Measurements from ENCODE around the gene SLC4A5. TPM values are rescaled to one million over a fixed set of nuclear protein-coding genes. Genes with fewer than 3 reads are reported as not detected.

Gene SLC4A5
- polyA plus RNA-seq, 1 donor = 1.5 TPM

DNA sequence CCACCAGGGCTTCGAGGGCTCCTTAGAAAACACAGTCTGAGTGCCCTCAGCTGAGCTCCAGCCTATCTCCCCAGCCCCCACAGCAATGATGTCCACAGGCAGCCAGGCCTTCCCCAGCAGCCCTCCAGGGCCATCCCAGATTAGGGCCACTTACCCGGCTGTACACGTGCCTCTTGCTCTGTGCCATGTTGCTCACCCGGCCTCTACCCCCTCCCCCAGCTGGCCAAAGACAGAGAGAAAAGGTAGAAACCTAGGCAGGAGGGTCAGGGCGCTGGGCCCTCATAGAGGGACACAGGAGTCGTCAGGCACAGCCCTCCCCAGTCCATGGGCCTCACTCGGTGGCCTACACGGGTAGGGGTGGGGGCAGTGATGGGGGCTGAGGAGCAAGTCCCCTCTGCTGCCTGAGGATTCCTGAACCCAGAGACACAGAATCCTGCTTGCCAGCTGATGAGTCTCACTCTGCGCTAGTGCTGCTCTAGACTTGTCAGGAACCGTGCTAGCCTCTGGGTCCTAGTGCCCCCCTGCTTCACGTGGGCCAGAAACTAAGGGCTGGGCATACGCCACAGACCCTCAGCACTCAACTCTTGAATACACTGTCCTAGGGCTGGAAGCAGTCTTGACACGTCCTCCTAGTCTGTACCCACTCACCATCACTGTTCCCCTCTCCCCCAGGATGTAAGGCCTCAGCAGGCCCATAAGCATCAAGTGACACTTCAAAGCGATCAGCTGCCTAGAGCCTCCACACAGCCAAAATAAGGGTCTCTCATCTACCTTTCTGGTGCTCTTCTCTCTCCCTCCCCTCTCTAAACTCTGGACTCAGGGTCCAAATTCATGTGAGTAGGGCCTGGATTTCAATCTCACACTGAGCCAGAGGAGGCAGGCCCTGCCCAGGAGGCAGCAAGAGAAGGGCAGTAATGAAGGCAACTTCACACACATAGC, 36.9 kb upstream of the SLC4A5 start, which contains the start of gene DCTN1:
Gene DCTN1 (minus strand): TSS at position 461 of the 939 bp plus-strand sequence. CDS start 274 bp downstream, at position 187.
- H3K4me1 ChIP-seq (ENCODE audit: control insufficient read depth, insufficient read depth, low read length) = peaks cover 5% of the 10 kb centered on the region
- H3K9me3 ChIP-seq (ENCODE audit: control insufficient read depth, low read depth, low read length) = no peaks in the 10 kb centered on the region
- H3K4me3 ChIP-seq (ENCODE audit: low read length) = no peak within 1 kb of the TSS
- WGBS (ENCODE audit: insufficient coverage, low lambda C conversion rate) = no CpG with 5 or more reads among the region's 14 CpGs
- peak; percentile 26 to 42 for DNase-seq
- peaks cover 32% of the 10 kb centered on the region for H3K36me3 ChIP-seq (ENCODE audit: control insufficient read depth, insufficient read depth, low read length)
- H3K27ac ChIP-seq (ENCODE audit: low read length) = no peak within 1 kb of the TSS
- H3K27me3 ChIP-seq (ENCODE audit: control insufficient read depth, insufficient read depth, low read length) = no peaks in the 10 kb centered on the region

DNA sequence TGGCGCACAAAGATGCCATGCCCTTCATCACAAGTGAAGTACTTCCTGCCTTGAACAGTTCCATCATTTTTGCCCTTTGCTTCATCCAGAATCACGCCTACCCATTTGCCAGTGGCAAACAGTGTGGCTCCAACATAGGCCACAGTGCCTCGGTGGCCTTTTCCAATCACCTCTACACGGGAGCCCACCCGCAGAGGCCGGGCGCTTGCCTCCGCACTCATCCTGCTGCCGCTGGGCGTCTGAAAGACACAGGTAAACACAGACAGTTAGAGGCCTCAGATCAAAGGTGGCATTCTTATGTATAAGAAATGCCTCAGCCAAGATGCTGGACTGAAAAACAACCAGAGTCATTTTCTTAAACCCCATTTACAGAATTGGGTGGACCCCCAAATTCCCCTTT, 34.8 kb upstream of the SLC4A5 start:
- WGBS (ENCODE audit: insufficient coverage, low lambda C conversion rate) = no CpG with 5 or more reads among the region's 10 CpGs
- Histone ChIP-seq H3K9me3 (ENCODE audit: control insufficient read depth, low read depth, low read length) (no peaks in the 10 kb centered on the region), H3K4me1 (ENCODE audit: control insufficient read depth, insufficient read depth, low read length) (peaks cover 15% of the 10 kb centered on the region), H3K27me3 (ENCODE audit: control insufficient read depth, insufficient read depth, low read length) (no peaks in the 10 kb centered on the region), H3K27ac (ENCODE audit: low read length) (no peak overlapping the region), H3K4me3 (ENCODE audit: low read length) (no peak overlapping the region), H3K36me3 (ENCODE audit: control insufficient read depth, insufficient read depth, low read length) (peaks cover 29% of the 10 kb centered on the region)
- DNase-seq = no peak

DNA sequence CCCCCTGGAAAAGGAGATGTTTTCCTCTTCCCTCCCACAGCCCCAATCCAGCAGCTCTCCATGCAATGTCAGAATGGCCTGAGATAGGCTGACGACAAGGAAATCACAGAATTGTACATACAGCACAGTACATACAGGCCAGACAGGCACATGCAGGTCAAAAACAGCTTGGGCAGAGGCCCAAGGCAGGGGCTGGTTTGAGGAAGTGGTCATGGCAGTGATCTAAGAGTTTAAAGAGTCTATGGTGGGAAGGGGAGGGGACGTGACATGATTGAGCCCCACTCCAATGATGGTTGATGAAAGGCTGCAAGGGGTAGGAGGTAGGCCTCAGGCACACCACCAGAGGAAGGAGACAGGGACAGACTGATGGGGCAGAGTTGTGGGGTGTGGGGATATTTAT, 32.6 kb upstream of the SLC4A5 start:
- Histone ChIP-seq H3K27ac (ENCODE audit: low read length) (no peak overlapping the region), H3K36me3 (ENCODE audit: control insufficient read depth, insufficient read depth, low read length) (peaks cover 45% of the 10 kb centered on the region), H3K4me1 (ENCODE audit: control insufficient read depth, insufficient read depth, low read length) (peaks cover 16% of the 10 kb centered on the region), H3K9me3 (ENCODE audit: control insufficient read depth, low read depth, low read length) (no peaks in the 10 kb centered on the region), H3K27me3 (ENCODE audit: control insufficient read depth, insufficient read depth, low read length) (no peaks in the 10 kb centered on the region), H3K4me3 (ENCODE audit: low read length) (no peak overlapping the region)
- DNase-seq = no peak
- no CpG with 5 or more reads among the region's 2 CpGs for whole genome bisulfite sequencing (ENCODE audit: insufficient coverage, low lambda C conversion rate)

DNA sequence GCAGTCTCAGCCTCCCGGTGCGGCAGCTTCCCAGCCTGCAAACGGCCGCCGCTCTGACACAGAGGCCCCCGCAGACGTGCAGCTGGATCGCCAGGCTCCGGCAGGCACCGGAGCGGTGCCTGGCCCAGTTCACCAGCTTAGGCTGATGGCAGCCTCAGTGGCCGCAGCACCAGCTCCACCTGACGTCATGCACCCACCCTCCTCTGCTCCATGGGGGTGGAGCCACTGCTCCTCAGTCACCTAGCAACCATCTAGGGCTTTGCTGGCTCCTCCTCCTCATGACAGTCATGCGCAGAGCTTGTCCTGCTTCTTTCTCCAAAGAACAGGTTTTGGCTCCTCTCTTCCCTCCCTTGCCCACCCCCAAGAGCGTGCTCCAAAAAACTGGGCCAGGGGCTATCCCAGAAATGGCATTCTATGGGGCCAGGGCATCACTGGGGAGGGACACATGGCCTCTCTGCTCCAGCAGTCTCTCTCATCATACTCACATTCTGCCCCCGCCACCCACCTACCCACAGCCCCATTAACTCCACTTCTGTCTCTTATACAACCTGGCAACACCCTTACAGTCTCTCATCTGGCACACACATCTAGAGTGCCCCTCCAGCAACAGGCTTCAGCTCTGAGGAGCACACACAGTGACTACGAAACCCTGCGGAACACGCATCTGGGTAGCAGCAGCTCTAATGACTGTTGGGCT, 31.4 kb upstream of the SLC4A5 start:
- H3K4me3 ChIP-seq (ENCODE audit: low read length) = peak overlapping the region; percentile 37
- peak overlapping the region; percentile 19 for H3K27ac ChIP-seq (ENCODE audit: low read length)
- H3K9me3 ChIP-seq (ENCODE audit: control insufficient read depth, low read depth, low read length) = no peaks in the 10 kb centered on the region
- no peaks in the 10 kb centered on the region for H3K27me3 ChIP-seq (ENCODE audit: control insufficient read depth, insufficient read depth, low read length)
- DNase-seq = peak; percentile 68 to 72
- peaks cover 12% of the 10 kb centered on the region for H3K4me1 ChIP-seq (ENCODE audit: control insufficient read depth, insufficient read depth, low read length)
- WGBS (ENCODE audit: insufficient coverage, low lambda C conversion rate) = no CpG with 5 or more reads among the region's 19 CpGs
- H3K36me3 ChIP-seq (ENCODE audit: control insufficient read depth, insufficient read depth, low read length) = peaks cover 57% of the 10 kb centered on the region

DNA sequence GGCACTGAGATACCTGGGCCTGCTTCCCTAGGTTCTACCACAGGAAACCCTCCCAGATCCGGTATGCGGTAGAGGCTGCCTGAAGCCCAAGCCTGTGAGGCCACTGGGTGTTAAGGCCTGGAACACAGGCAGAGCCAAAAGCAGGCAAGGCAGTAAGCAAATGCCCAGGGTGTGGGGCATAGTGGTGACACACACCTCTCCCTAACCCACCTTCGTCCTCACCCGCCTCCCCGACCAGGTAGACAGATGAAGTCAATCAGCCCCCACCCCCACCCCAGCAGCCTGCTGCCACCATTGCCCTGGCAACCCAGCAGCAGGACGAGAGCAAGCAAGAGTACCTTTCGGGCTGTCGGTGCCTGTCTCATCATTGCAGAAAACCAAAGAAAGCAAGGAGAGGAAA, 30.8 kb upstream of the SLC4A5 start:
- Histone ChIP-seq H3K27ac (ENCODE audit: low read length) (no peak overlapping the region), H3K9me3 (ENCODE audit: control insufficient read depth, low read depth, low read length) (no peaks in the 10 kb centered on the region), H3K36me3 (ENCODE audit: control insufficient read depth, insufficient read depth, low read length) (peaks cover 63% of the 10 kb centered on the region), H3K27me3 (ENCODE audit: control insufficient read depth, insufficient read depth, low read length) (no peaks in the 10 kb centered on the region), H3K4me1 (ENCODE audit: control insufficient read depth, insufficient read depth, low read length) (peaks cover 11% of the 10 kb centered on the region), H3K4me3 (ENCODE audit: low read length) (peak overlapping the region; percentile 37)
- no CpG with 5 or more reads among the region's 8 CpGs for WGBS (ENCODE audit: insufficient coverage, low lambda C conversion rate)
- no peak for DNase-seq

DNA sequence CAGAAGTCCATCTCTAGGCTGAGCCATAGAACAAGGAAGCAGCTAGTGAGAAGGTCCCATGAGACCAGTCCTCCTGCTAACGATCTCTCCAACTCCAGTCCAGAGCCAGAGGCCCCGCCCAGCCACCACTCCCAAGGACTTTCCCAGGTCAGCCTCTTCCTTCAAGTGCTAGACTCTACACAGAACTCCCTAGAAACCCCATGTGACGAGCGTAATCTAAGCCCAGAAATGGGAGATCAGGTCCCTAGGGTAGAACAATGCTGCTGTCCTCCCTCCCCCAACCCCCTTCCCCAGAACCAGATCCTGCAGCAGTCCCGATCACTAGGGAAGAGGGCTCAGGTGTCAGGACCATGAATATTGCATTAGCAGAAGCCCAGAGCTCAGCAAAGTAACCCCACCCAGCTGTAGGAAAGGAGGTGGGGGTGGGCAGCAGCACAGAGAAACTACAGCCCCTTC, 30.0 kb upstream of the SLC4A5 start:
- no peak overlapping the region for H3K4me3 ChIP-seq (ENCODE audit: low read length)
- H3K36me3 ChIP-seq (ENCODE audit: control insufficient read depth, insufficient read depth, low read length) = peaks cover 71% of the 10 kb centered on the region
- H3K9me3 ChIP-seq (ENCODE audit: control insufficient read depth, low read depth, low read length) = no peaks in the 10 kb centered on the region
- peaks cover 11% of the 10 kb centered on the region for H3K4me1 ChIP-seq (ENCODE audit: control insufficient read depth, insufficient read depth, low read length)
- DNase-seq = peak; percentile 17 to 62
- no peaks in the 10 kb centered on the region for H3K27me3 ChIP-seq (ENCODE audit: control insufficient read depth, insufficient read depth, low read length)
- H3K27ac ChIP-seq (ENCODE audit: low read length) = no peak overlapping the region
- no CpG with 5 or more reads among the region's 5 CpGs for WGBS (ENCODE audit: insufficient coverage, low lambda C conversion rate)

DNA sequence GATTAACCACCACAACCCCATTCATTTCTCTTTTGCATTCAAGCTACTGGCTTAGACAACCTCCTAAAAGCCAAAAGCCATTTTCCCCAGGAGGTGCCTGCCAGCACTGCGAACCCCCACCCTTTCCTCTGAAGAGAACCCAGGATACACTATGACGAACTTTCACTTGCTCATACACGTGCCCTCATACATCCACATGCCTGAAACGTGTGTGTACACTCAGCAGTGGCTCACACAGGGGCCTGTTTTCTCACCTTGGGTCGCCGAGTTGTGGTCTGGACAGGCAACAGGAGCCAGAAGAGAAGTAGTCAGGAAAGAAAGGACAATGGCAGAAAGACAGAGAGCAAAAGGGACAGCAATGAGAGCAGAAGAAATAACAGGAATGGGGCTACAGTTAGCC, 29.5 kb upstream of the SLC4A5 start:
- H3K36me3 ChIP-seq (ENCODE audit: control insufficient read depth, insufficient read depth, low read length) = peaks cover 73% of the 10 kb centered on the region
- peaks cover 11% of the 10 kb centered on the region for H3K4me1 ChIP-seq (ENCODE audit: control insufficient read depth, insufficient read depth, low read length)
- no peak overlapping the region for H3K27ac ChIP-seq (ENCODE audit: low read length)
- WGBS (ENCODE audit: insufficient coverage, low lambda C conversion rate) = 91% methylated on average over 5 of the region's 6 CpGs
- H3K4me3 ChIP-seq (ENCODE audit: low read length) = no peak overlapping the region
- DNase-seq = no peak
- no peaks in the 10 kb centered on the region for H3K9me3 ChIP-seq (ENCODE audit: control insufficient read depth, low read depth, low read length)
- no peaks in the 10 kb centered on the region for H3K27me3 ChIP-seq (ENCODE audit: control insufficient read depth, insufficient read depth, low read length)

DNA sequence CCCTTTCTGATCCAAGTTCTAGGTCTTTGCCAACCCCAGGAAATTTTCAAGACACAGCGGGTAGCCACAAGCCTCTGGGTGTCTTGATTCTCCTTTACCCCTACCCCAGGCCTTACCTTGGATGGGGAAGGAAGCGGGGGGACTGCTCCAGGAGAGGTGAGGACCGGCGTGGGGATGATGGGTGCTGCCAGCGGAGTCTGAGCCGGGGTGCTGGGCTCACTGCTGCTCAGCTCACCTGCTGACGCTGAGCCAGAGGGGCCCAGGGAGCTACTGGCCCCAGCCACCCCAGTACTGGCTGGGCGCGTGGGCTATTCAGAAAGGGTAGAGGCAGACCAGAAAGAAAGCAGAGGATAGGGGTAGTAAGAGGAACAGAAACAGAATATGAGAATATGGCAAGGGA, 28.2 kb upstream of the SLC4A5 start:
- 100% methylated on average over 2 of the region's 9 CpGs for WGBS (ENCODE audit: insufficient coverage, low lambda C conversion rate)
- no peaks in the 10 kb centered on the region for H3K9me3 ChIP-seq (ENCODE audit: control insufficient read depth, low read depth, low read length)
- no peak for DNase-seq
- peaks cover 11% of the 10 kb centered on the region for H3K4me1 ChIP-seq (ENCODE audit: control insufficient read depth, insufficient read depth, low read length)
- no peak overlapping the region for H3K4me3 ChIP-seq (ENCODE audit: low read length)
- peaks cover 73% of the 10 kb centered on the region for H3K36me3 ChIP-seq (ENCODE audit: control insufficient read depth, insufficient read depth, low read length)
- H3K27ac ChIP-seq (ENCODE audit: low read length) = no peak overlapping the region
- H3K27me3 ChIP-seq (ENCODE audit: control insufficient read depth, insufficient read depth, low read length) = no peaks in the 10 kb centered on the region

DNA sequence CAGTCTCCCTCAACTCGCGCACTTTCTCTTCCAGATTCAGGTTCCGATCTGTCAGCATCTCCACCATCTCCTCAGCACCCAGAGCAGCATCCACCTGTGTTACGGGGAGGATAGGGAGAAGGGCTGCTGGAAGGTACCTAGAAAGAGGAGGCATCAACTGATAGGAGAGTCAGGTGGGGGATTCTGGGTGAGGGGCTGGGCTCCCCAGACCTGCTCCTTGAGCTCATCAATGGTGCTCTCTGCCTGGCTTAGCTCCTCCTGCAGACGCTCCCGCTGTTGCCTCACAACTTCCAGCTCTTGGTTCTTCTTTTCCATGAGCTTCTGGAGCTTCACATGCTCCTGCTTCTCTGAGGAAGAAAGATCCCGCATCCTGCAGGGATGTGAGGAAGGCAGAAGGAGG, 26.8 kb upstream of the SLC4A5 start:
- Histone ChIP-seq H3K4me1 (ENCODE audit: control insufficient read depth, insufficient read depth, low read length) (peaks cover 10% of the 10 kb centered on the region), H3K4me3 (ENCODE audit: low read length) (no peak overlapping the region), H3K9me3 (ENCODE audit: control insufficient read depth, low read depth, low read length) (no peaks in the 10 kb centered on the region), H3K36me3 (ENCODE audit: control insufficient read depth, insufficient read depth, low read length) (peaks cover 74% of the 10 kb centered on the region), H3K27me3 (ENCODE audit: control insufficient read depth, insufficient read depth, low read length) (no peaks in the 10 kb centered on the region), H3K27ac (ENCODE audit: low read length) (no peak overlapping the region)
- WGBS (ENCODE audit: insufficient coverage, low lambda C conversion rate) = no CpG with 5 or more reads among the region's 7 CpGs
- no peak for DNase-seq

DNA sequence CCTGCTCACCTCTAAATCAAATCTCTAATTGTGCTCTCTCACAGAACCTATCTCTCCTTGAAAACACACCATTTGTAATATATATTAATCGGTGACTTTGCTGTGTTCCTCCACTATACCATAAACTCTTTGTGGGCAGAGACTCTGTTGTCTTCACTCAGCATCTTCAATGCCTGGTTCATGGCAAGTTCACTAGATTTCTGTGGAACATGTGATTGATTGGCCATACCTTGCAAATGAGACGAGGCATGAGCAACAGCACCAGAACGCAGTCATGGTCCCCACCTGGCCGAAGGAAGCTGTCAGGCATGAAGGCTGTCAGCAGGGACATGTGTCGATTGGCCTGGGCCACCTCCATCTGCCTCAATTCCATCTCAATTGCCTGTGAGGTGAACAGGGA, 25.3 kb upstream of the SLC4A5 start:
- no peak overlapping the region for H3K27ac ChIP-seq (ENCODE audit: low read length)
- peaks cover 6% of the 10 kb centered on the region for H3K4me1 ChIP-seq (ENCODE audit: control insufficient read depth, insufficient read depth, low read length)
- no peak overlapping the region for H3K4me3 ChIP-seq (ENCODE audit: low read length)
- no peak for DNase-seq
- no peaks in the 10 kb centered on the region for H3K27me3 ChIP-seq (ENCODE audit: control insufficient read depth, insufficient read depth, low read length)
- no peaks in the 10 kb centered on the region for H3K9me3 ChIP-seq (ENCODE audit: control insufficient read depth, low read depth, low read length)
- peaks cover 89% of the 10 kb centered on the region for H3K36me3 ChIP-seq (ENCODE audit: control insufficient read depth, insufficient read depth, low read length)
- WGBS (ENCODE audit: insufficient coverage, low lambda C conversion rate) = no CpG with 5 or more reads among the region's 5 CpGs
